GM12878 (cell line): ENCODE results near the gene SPA17. TPM values are rescaled to one million over a fixed set of nuclear protein-coding genes. Genes with fewer than 3 reads are reported as not detected.

Experiments
- DPF2 ChIP-seq: fragments of 450-650 bp; IDR thresholded peaks from 2 replicates; pipeline ENCODE4 v1.6.1; 2017; ENCODE audit warnings: mild to moderate bottlenecking
- MEF2A ChIP-seq: IDR thresholded peaks from 2 replicates; pipeline ENCODE4 v1.6.1; 2011; ENCODE audit warnings: low read depth, mild to moderate bottlenecking, low read length, moderate library complexity; ENCODE audit not compliant: insufficient read depth
- NR2C2 ChIP-seq: IDR thresholded peaks from 2 replicates; pipeline ENCODE4 v1.6.1; 2011; ENCODE audit warnings: borderline replicate concordance, low read depth; ENCODE audit not compliant: control insufficient read depth, insufficient read length
- PML ChIP-seq: IDR thresholded peaks from 2 replicates; pipeline ENCODE4 v1.6.1; 2012; ENCODE audit warnings: low read length, inconsistent platforms
- RB1 ChIP-seq: fragments of 450-650 bp; formaldehyde crosslinking; IDR thresholded peaks from 2 replicates; pipeline ENCODE4 v1.6.1; 2017; ENCODE audit warnings: mild to moderate bottlenecking, borderline replicate concordance
- SMAD1 ChIP-seq: fragments of 450-650 bp; IDR thresholded peaks from 2 replicates; pipeline ENCODE4 v1.6.1; 2018; ENCODE audit warnings: mild to moderate bottlenecking, low read depth; ENCODE audit not compliant: partially characterized antibody
- TCF3 ChIP-seq: IDR thresholded peaks from 2 replicates; pipeline ENCODE4 v1.6.1; 2012; ENCODE audit warnings: low read depth, mild to moderate bottlenecking, low read length, borderline replicate concordance; ENCODE audit not compliant: insufficient read depth
- YY1 ChIP-seq: IDR thresholded peaks from 2 replicates; pipeline ENCODE4 v1.6.1; 2011; ENCODE audit warnings: low read depth, mild to moderate bottlenecking, low read length
- ZBTB11 ChIP-seq: fragments of 450-650 bp; formaldehyde crosslinking; IDR thresholded peaks from 2 replicates; pipeline ENCODE4 v1.5.0; 2022; ENCODE audit warnings: mild to moderate bottlenecking, missing genetic modification characterization
- polyA plus RNA-seq, 11 experiments: library from polyadenylated mRNA; depleted of rRNA in 4 of 11; unstranded in 6 of 11; stranded (reverse) in 5 of 11; fragments of >200 nt; fragmentation: Nextera tagmentation in 4 of 11; fragmentation: Illumina TruSeq in 1 of 11; extraction: Ambion mirVana in 4 of 11; extraction: Trizol in 1 of 11; gene quantifications; 1 replicate in 1 of 11; 2 replicates in 10 of 11; pipeline versions ENCODE4 v1.2.1 to v1.2.3, GENCODE V29; 2011 to 2016; ENCODE audit warnings: inconsistent platforms in 2 of 11, missing spikeins in 2 of 11, low read depth in 1 of 11
- small RNA-seq: library from RNA; depleted of rRNA; stranded (forward); fragments of <200 nt; gene quantifications from one replicate; pipeline ENCODE3, GENCODE V24; 2014
- total RNA-seq, 4 experiments: library from RNA; depleted of rRNA in 3 of 4; stranded (reverse); fragments of >200 nt in 3 of 4; fragmentation: Illumina TruSeq in 1 of 4; extraction: Trizol in 1 of 4; gene quantifications; 2 replicates each; pipeline versions ENCODE4 v1.2.1 to v1.2.3, GENCODE V29; 2013 to 2021
- TF ChIP-seq, protein P1 (sequence below): fragments of 450-650 bp; IDR thresholded peaks from 2 replicates; pipeline ENCODE4 v1.6.1; 2017; ENCODE audit warnings: mild to moderate bottlenecking, moderate library complexity

The SPA17 gene
- total and polyA plus RNA-seq, 10 of the 15 experiments (the other 5 are each of a cell fraction or from before 2014, with no cell fraction given) = 2.9 to 13.2 (median 8.5) TPM

GRCh38 chr11:124746621-124747243, 73.0 kb downstream of the SPA17 start (continued):
- peak; percentile 44 for TF ChIP-seq YY1
- TF ChIP-seq SMAD1 = no peak
- peak; percentile 41 for TF ChIP-seq DPF2
- no peak for TF ChIP-seq TCF3
- no peak for TF ChIP-seq ZBTB11 (CRISPR knock-in tag)
- no peak for TF ChIP-seq MEF2A
- no peak; the same call in 1 of the 2 replicates for TF ChIP-seq RB1
- TF ChIP-seq, protein P1, sequence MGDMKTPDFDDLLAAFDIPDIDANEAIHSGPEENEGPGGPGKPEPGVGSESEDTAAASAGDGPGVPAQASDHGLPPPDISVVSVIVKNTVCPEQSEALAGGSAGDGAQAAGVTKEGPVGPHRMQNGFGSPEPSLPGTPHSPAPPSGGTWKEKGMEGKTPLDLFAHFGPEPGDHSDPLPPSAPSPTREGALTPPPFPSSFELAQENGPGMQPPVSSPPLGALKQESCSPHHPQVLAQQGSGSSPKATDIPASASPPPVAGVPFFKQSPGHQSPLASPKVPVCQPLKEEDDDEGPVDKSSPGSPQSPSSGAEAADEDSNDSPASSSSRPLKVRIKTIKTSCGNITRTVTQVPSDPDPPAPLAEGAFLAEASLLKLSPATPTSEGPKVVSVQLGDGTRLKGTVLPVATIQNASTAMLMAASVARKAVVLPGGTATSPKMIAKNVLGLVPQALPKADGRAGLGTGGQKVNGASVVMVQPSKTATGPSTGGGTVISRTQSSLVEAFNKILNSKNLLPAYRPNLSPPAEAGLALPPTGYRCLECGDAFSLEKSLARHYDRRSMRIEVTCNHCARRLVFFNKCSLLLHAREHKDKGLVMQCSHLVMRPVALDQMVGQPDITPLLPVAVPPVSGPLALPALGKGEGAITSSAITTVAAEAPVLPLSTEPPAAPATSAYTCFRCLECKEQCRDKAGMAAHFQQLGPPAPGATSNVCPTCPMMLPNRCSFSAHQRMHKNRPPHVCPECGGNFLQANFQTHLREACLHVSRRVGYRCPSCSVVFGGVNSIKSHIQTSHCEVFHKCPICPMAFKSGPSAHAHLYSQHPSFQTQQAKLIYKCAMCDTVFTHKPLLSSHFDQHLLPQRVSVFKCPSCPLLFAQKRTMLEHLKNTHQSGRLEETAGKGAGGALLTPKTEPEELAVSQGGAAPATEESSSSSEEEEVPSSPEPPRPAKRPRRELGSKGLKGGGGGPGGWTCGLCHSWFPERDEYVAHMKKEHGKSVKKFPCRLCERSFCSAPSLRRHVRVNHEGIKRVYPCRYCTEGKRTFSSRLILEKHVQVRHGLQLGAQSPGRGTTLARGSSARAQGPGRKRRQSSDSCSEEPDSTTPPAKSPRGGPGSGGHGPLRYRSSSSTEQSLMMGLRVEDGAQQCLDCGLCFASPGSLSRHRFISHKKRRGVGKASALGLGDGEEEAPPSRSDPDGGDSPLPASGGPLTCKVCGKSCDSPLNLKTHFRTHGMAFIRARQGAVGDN = no peak
- no peak for TF ChIP-seq NR2C2
- no peak for TF ChIP-seq PML

Small RNA genes lying within 50 kb of the gene (small RNA-seq; reads per million reads assigned to genes)
- gene RNA5SP352 = not detected

Other genes with a start within 250 kb of the SPA17 start
Only the 7 nearest of the 14 such genes appear.
- gene OR8A1, start 103.9 kb upstream of the SPA17 start, total RNA-seq (2014; rRNA removed) = not detected in 2 replicates
- gene OR8A1, start 103.9 kb upstream of the SPA17 start, total RNA-seq (2014; rRNA removed; fragmentation: Illumina TruSeq; extraction: Trizol) = not detected in 2 replicates
- not detected in 2 replicates for gene OR8A1, start 103.9 kb upstream of the SPA17 start, total RNA-seq (2021)
- gene OR8A1, start 103.9 kb upstream of the SPA17 start, polyA plus RNA-seq (2011; rRNA removed) = not detected in 2 replicates
- not detected in 2 replicates for gene OR8A1, start 103.9 kb upstream of the SPA17 start, polyA plus RNA-seq (2014; fragmentation: Illumina TruSeq; extraction: Trizol)
- gene OR8A1, start 103.9 kb upstream of the SPA17 start, polyA plus RNA-seq (2014; fragmentation: Nextera tagmentation; extraction: Ambion mirVana) = not detected
- not detected in 2 replicates for gene OR8A1, start 103.9 kb upstream of the SPA17 start, polyA plus RNA-seq (2014; rRNA removed)
- not detected for gene OR8A1, start 103.9 kb upstream of the SPA17 start, polyA plus RNA-seq (2016; fragmentation: Nextera tagmentation; extraction: Ambion mirVana)
- gene PANX3, start 62.5 kb upstream of the SPA17 start, total RNA-seq (2014; rRNA removed) = not detected in 2 replicates
- gene PANX3, start 62.5 kb upstream of the SPA17 start, total RNA-seq (2014; rRNA removed; fragmentation: Illumina TruSeq; extraction: Trizol) = not detected in 2 replicates
- gene PANX3, start 62.5 kb upstream of the SPA17 start, total RNA-seq (2021) = not detected in 2 replicates
- gene PANX3, start 62.5 kb upstream of the SPA17 start, polyA plus RNA-seq (2011; rRNA removed) = not detected in 2 replicates
- gene PANX3, start 62.5 kb upstream of the SPA17 start, polyA plus RNA-seq (2014; fragmentation: Illumina TruSeq; extraction: Trizol) = not detected in 2 replicates
- not detected for gene PANX3, start 62.5 kb upstream of the SPA17 start, polyA plus RNA-seq (2014; fragmentation: Nextera tagmentation; extraction: Ambion mirVana)
- not detected in 2 replicates for gene PANX3, start 62.5 kb upstream of the SPA17 start, polyA plus RNA-seq (2014; rRNA removed)
- not detected for gene PANX3, start 62.5 kb upstream of the SPA17 start, polyA plus RNA-seq (2016; fragmentation: Nextera tagmentation; extraction: Ambion mirVana)
- 19.1 and 30.3 TPM in 2 replicates for gene TBRG1, start 51.0 kb upstream of the SPA17 start, total RNA-seq (2014; rRNA removed)
- 14.6 and 16.8 TPM in 2 replicates for gene TBRG1, start 51.0 kb upstream of the SPA17 start, total RNA-seq (2014; rRNA removed; fragmentation: Illumina TruSeq; extraction: Trizol)
- gene TBRG1, start 51.0 kb upstream of the SPA17 start, total RNA-seq (2021) = 23.7 and 24.7 TPM in 2 replicates
- 44.6 and 46.6 TPM in 2 replicates for gene TBRG1, start 51.0 kb upstream of the SPA17 start, polyA plus RNA-seq (2011; rRNA removed)
- 21.5 and 23.5 TPM in 2 replicates for gene TBRG1, start 51.0 kb upstream of the SPA17 start, polyA plus RNA-seq (2014; fragmentation: Illumina TruSeq; extraction: Trizol)
- gene TBRG1, start 51.0 kb upstream of the SPA17 start, polyA plus RNA-seq (2014; fragmentation: Nextera tagmentation; extraction: Ambion mirVana) = 10 to 100 TPM; 12.3 to 18.6 TPM
- gene TBRG1, start 51.0 kb upstream of the SPA17 start, polyA plus RNA-seq (2014; rRNA removed) = 31.7 and 32.8 TPM in 2 replicates
- 10 to 100 TPM; 28.7 to 29.5 TPM for gene TBRG1, start 51.0 kb upstream of the SPA17 start, polyA plus RNA-seq (2016; fragmentation: Nextera tagmentation; extraction: Ambion mirVana)
- 3.5 and 4.3 TPM in 2 replicates for gene SIAE, start 165 bp upstream of the SPA17 start, total RNA-seq (2014; rRNA removed)
- 4.0 and 4.3 TPM in 2 replicates for gene SIAE, start 165 bp upstream of the SPA17 start, total RNA-seq (2014; rRNA removed; fragmentation: Illumina TruSeq; extraction: Trizol)
- 4.8 and 7.0 TPM in 2 replicates for gene SIAE, start 165 bp upstream of the SPA17 start, total RNA-seq (2021)
- gene SIAE, start 165 bp upstream of the SPA17 start, polyA plus RNA-seq (2011; rRNA removed) = 6.1 and 6.6 TPM in 2 replicates
- gene SIAE, start 165 bp upstream of the SPA17 start, polyA plus RNA-seq (2014; fragmentation: Illumina TruSeq; extraction: Trizol) = 6.9 and 8.0 TPM in 2 replicates
- gene SIAE, start 165 bp upstream of the SPA17 start, polyA plus RNA-seq (2014; fragmentation: Nextera tagmentation; extraction: Ambion mirVana) = under 1 TPM; 0.93 to 0.97 TPM
- 5.0 and 6.0 TPM in 2 replicates for gene SIAE, start 165 bp upstream of the SPA17 start, polyA plus RNA-seq (2014; rRNA removed)
- 1 to 10 TPM; 2.8 to 3.2 TPM for gene SIAE, start 165 bp upstream of the SPA17 start, polyA plus RNA-seq (2016; fragmentation: Nextera tagmentation; extraction: Ambion mirVana)
- gene NRGN, start 66.0 kb downstream of the SPA17 start, total RNA-seq (2014; rRNA removed) = 0.49 and 1.1 TPM in 2 replicates
- gene NRGN, start 66.0 kb downstream of the SPA17 start, total RNA-seq (2014; rRNA removed; fragmentation: Illumina TruSeq; extraction: Trizol) = 0.36 TPM in 1 of 2 replicates, not detected in the other
- gene NRGN, start 66.0 kb downstream of the SPA17 start, total RNA-seq (2021) = 2.7 and 3.2 TPM in 2 replicates
- 0.97 and 2.1 TPM in 2 replicates for gene NRGN, start 66.0 kb downstream of the SPA17 start, polyA plus RNA-seq (2011; rRNA removed)
- gene NRGN, start 66.0 kb downstream of the SPA17 start, polyA plus RNA-seq (2014; fragmentation: Illumina TruSeq; extraction: Trizol) = 1.2 TPM in 1 of 2 replicates, not detected in the other
- not detected for gene NRGN, start 66.0 kb downstream of the SPA17 start, polyA plus RNA-seq (2014; fragmentation: Nextera tagmentation; extraction: Ambion mirVana)
- gene NRGN, start 66.0 kb downstream of the SPA17 start, polyA plus RNA-seq (2014; rRNA removed) = 2.8 and 3.5 TPM in 2 replicates
- gene NRGN, start 66.0 kb downstream of the SPA17 start, polyA plus RNA-seq (2016; fragmentation: Nextera tagmentation; extraction: Ambion mirVana) = 1 to 10 TPM in 1 of 2 experiments, under 1 TPM in 1; 0.92 to 1.1 TPM
- not detected in 2 replicates for gene VSIG2, start 78.4 kb downstream of the SPA17 start, total RNA-seq (2014; rRNA removed)
- 0.13 TPM in 1 of 2 replicates, not detected in the other for gene VSIG2, start 78.4 kb downstream of the SPA17 start, total RNA-seq (2014; rRNA removed; fragmentation: Illumina TruSeq; extraction: Trizol)
- gene VSIG2, start 78.4 kb downstream of the SPA17 start, total RNA-seq (2021) = 0.31 and 0.40 TPM in 2 replicates
- 0.12 and 0.15 TPM in 2 replicates for gene VSIG2, start 78.4 kb downstream of the SPA17 start, polyA plus RNA-seq (2011; rRNA removed)
- gene VSIG2, start 78.4 kb downstream of the SPA17 start, polyA plus RNA-seq (2014; fragmentation: Illumina TruSeq; extraction: Trizol) = not detected in 2 replicates
- gene VSIG2, start 78.4 kb downstream of the SPA17 start, polyA plus RNA-seq (2014; fragmentation: Nextera tagmentation; extraction: Ambion mirVana) = not detected
- gene VSIG2, start 78.4 kb downstream of the SPA17 start, polyA plus RNA-seq (2014; rRNA removed) = 0.15 and 0.27 TPM in 2 replicates
- under 1 TPM in 1 of 2 experiments, not detected in 1; 0.19 TPM for gene VSIG2, start 78.4 kb downstream of the SPA17 start, polyA plus RNA-seq (2016; fragmentation: Nextera tagmentation; extraction: Ambion mirVana)
- 16.3 and 20.6 TPM in 2 replicates for gene ESAM, start 88.4 kb downstream of the SPA17 start, total RNA-seq (2014; rRNA removed)
- 9.2 and 9.4 TPM in 2 replicates for gene ESAM, start 88.4 kb downstream of the SPA17 start, total RNA-seq (2014; rRNA removed; fragmentation: Illumina TruSeq; extraction: Trizol)
- gene ESAM, start 88.4 kb downstream of the SPA17 start, total RNA-seq (2021) = 26.1 and 26.9 TPM in 2 replicates
- gene ESAM, start 88.4 kb downstream of the SPA17 start, polyA plus RNA-seq (2011; rRNA removed) = 5.7 and 15.3 TPM in 2 replicates
- 14.4 and 18.4 TPM in 2 replicates for gene ESAM, start 88.4 kb downstream of the SPA17 start, polyA plus RNA-seq (2014; fragmentation: Illumina TruSeq; extraction: Trizol)
- gene ESAM, start 88.4 kb downstream of the SPA17 start, polyA plus RNA-seq (2014; fragmentation: Nextera tagmentation; extraction: Ambion mirVana) = 1 to 10 TPM; 2.7 to 6.9 TPM
- gene ESAM, start 88.4 kb downstream of the SPA17 start, polyA plus RNA-seq (2014; rRNA removed) = 22.3 and 24.6 TPM in 2 replicates
- 10 to 100 TPM; 34.2 to 43.6 TPM for gene ESAM, start 88.4 kb downstream of the SPA17 start, polyA plus RNA-seq (2016; fragmentation: Nextera tagmentation; extraction: Ambion mirVana)